CMK (cell line): ENCODE data around the gene SCYL3.
"Not testable (repeated sequence)": the region's sequence is repeated elsewhere in the genome, so short reads cannot be mapped to it uniquely, and the experiment has no call there.

Experiments used
- DNase-seq: peaks from one replicate; pipeline ENCODE4 v3.0.0-alpha.2; 2010; ENCODE audit warnings: low read depth

SCYL3 gene

DNA sequence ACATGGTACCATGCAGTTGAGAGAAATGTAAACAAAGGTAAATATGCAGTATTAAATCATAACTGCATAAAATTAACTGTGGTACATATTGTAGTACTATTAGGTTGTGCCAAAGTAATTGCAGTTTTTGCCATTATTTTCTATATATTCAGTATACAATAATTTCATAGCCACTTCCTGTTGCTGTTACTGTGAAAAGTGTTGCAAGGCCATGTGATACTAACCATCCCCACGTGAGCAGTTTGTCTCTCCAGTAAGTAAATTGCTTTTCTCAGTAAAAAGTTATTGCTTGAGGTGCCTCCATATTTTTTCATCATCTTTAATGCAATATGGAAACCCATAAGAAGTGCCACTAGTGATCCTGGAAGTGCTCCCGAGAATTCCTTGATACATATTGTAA, 79.4 kb downstream of the SCYL3 start:
- no peak for DNase-seq

DNA sequence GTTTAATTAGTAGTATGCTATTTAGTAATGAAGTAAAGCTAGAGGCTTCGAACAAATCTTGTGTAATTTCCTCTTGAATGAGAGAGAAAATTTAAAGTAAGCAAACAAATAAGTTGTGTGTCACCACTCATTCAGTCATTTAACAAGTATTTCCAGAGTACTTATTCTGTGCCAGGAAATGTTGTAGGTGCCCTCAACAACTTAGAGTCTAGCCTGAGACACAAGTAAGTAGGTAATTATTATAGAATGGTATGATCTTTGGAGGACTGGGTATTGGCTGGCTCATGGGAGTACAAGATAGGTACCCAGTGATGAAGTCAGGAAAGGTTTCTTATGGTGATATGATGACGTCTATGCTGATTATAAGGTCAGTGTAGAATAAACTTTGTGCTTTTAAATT, 81.6 kb downstream of the SCYL3 start:
- DNase-seq: no peak

DNA sequence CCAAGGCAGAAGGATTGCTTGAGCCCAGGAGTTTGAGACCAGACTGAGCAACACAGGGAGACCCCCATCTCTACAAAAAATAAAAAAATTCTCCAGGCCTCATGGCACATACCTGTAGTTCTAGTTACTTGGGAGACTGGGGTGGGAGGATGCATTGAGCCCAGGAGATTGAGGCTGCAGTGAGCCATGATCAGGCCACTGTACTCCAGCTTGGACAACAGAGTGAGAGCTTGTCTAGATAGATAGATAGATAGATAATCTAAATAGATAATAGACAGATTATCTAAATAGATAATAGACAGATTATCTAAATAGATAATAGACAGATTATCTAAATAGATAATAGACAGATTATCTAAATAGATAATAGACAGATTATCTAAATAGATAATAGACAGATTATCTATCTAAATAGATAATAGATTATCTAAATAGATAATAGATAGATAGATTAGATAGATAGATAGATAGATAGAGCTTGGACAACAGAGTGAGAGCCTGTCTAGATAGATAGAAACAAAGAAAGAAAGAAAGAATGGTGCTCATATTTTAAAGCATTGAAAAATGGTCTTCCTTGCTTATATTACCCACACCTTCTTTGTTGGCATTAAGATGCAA, 82.2 kb downstream of the SCYL3 start:
- not testable (repeated sequence) for DNase-seq

DNA sequence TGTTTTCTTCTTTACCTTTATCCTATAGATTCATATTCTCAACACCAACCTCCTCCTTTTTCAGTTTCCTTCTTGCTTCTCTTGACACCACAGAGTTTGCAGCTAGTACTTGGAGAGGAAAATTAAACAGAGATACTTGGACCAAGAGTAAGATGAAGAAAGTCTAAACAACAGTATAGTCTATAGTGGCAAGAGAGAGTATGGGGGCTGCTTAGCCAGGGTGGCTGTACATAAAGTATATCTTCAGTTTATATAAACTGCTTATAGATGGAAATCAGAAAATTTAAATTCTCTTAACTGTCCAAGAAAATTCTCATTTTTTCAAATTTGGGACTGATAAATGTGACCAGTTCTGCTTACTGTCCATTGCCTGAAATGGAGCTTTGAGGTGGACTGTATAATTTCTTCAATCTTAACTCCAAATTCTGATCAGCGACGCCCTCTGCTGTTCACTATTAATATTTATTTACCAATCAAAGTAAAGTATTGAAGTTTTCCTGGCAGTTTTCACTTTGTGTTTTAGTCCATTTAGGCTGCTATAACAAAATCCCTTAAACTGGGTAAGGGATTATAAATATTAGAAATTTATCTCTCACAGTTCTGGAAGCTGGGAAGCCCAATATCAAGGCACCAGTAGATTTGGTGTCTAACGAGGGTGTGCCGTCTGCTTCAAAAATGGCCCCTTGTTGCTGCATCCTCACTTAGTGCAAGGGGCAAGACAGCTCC, 84.2 kb downstream of the SCYL3 start:
- DNase-seq: peak; percentile 25

DNA sequence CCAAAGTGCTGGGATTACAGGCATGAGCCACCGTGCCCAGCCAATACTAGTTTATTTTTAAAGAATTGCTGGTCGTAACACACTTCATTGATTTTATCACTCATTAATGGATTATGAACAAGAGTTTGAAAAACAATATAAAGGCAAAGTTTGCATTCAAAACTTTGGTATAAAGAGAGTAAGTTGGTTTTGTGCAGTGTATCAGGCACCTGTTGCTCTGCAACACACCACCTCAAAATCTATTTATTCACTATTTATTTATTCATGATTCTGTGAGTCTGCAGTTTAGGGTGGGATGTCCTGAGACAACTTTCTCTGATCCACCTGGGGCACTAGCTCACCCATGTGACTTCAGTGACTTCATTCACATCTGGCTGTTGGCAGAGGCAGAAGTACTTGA, 88.8 kb downstream of the SCYL3 start:
- DNase-seq: no peak

DNA sequence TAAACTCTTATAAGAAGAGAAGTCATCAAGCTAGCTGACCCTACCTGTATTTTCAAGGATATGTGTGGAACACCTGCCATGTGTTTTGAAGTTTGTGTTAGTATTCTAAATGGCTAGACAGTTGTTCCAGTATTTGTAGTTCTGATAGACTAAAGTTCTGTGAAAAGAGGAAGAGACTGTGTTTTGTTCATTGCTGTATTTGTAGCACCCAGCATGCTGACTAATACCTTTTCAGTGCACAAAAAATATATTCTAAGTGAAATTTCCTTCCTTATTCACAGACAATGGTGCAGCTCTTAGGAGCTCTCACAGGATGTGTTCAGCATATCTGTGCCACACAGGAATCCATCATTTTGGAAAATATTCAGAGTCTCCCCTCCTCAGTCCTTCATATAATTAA, 90.8 kb downstream of the SCYL3 start:
- no peak for DNase-seq
